G401.6 (cell line): ENCODE results near the gene GTF3C5.
"Not testable (repeated sequence)": the region's sequence is repeated elsewhere in the genome, so short reads cannot be mapped to it uniquely, and the experiment has no call there.

Experiments
- FAIRE-seq: peaks from 2 replicates; lab custom pipeline; 2012; peaks lifted over from hg19 to GRCh38; lab: Jason Lieb, UNC

Gene GTF3C5

GRCh38 chr9:133094351-133094750, 63.6 kb downstream of the GTF3C5 start:
- not testable (repeated sequence) for FAIRE-seq

DNA sequence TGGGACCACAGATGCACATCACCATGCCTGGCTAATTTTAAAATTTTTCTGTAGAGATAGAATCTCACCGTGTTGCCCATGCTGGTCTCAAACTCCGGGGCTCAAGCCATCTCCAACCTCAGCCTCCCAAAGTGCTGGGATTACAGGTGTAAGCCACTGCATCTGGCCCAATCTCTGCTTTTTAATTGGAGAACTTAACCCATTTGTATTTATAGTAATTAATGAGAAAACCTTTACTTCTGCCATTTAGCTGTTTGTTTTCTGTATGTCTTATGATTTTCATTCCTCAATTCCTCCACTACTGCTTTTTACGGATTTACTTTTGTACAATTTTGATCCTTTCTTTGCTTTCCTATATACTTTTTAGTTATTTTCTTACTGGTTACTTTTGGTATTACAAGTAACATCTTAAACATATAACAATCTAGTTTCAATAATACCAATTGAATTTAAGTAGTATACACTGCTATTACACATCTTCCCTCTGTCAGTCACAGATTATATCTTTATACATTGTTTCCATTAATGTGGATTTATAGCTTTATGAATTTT, 64.1 kb downstream of the GTF3C5 start:
- FAIRE-seq = peak; percentile 50

DNA sequence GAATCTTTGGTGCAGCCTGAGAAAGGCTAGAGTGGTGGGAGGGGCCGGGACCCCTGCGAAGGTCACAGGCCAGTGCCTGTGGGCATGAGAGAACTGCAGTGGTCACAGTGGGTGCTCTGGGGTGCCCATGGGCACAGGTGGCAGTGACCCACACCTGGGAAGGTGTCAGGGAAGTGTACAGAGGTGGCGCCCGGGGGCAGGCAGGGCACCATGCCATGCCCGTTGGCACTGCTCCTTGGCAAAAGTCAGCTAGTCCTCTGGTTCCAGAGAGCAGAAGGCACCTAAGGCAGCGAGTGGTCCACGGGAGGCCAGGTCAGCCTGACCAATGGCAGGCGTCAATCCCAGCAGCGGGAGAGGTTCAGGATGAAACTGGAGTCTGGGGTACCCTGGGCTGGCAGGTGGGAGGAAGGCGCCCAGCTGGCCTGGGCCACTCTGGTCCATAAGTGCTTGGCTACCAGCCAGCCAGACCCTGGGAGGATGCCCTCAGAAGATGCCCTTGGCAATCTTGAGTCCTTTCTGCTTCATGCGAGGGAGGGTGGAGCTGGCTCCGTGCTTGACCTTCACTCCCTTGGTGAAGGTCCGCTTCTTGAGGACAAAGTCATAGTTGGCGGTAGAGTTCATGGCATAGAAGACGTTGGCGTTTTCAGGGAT, 67.4 kb downstream of the GTF3C5 start:
- no peak for FAIRE-seq

DNA sequence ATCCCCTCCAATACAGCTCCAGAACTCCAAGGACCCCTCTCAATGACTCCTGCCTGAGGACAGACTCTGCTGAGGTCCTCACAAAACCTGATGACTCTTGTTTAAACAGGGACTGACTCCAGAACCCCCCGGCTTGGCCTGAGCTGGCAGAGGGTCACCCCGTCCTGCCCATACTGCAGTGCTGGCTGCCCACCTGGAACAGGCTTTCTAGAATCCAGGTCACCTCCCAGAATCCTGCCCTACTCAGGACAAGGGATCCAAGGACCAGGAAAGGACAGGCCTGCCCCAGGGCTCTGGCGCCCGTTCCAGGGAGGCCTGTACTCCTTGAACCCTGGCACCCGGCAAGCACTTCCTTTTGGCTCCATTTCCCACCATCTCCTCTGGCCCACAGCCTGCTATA, 68.1 kb downstream of the GTF3C5 start:
- no peak for FAIRE-seq

- no peak for FAIRE-seq
These were observed 69.1 kb downstream of the GTF3C5 start for GRCh38 chr9:133099726-133100505.

DNA sequence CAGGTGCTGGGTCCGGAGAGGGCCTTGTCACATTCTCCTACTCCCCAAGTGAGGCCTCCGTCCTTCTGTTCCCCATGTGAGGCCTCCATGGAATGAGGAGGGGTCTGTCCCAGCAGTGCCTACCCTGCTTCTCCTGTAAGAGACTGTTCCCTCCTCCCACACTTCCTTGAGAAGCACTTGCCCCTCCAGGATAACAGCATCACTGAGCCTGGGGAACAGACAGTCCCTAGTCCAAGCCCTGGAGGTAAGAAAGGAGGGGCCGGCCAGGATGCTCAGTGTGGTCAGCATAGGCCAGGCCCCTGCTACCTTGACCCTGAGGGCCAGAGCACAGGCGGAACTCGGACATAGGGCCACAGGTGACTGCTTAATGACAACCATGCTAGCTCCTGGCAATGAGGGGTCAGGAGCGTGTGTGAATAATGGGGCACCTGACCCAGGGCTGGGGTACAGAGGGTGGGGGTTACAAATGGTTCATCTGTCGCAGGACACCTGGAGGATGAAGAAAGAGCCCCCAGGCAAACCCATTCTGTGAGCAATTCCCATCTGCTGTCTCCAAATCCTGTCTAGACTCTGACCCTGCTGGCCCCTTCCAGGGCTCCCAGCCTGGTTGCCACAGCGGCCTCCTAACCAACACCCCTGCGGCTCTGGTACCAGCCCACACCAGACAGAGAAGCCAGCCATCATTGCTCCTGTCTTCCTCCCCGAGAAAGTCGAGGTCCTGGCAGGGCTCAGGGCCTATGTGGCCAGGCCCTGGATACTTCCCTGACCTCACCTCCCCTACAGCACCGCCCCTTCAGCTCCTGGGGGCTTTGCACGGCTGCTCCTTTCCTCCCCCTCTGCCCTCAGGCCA, 69.9 kb downstream of the GTF3C5 start:
- FAIRE-seq = no peak

GRCh38 chr9:133101356-133102189, 70.8 kb downstream of the GTF3C5 start:
- no peak for FAIRE-seq

- no peak for FAIRE-seq
These were observed 71.6 kb downstream of the GTF3C5 start for GRCh38 chr9:133102190-133103021.

- no peak for FAIRE-seq
These were observed 72.6 kb downstream of the GTF3C5 start for GRCh38 chr9:133103183-133103986.

DNA sequence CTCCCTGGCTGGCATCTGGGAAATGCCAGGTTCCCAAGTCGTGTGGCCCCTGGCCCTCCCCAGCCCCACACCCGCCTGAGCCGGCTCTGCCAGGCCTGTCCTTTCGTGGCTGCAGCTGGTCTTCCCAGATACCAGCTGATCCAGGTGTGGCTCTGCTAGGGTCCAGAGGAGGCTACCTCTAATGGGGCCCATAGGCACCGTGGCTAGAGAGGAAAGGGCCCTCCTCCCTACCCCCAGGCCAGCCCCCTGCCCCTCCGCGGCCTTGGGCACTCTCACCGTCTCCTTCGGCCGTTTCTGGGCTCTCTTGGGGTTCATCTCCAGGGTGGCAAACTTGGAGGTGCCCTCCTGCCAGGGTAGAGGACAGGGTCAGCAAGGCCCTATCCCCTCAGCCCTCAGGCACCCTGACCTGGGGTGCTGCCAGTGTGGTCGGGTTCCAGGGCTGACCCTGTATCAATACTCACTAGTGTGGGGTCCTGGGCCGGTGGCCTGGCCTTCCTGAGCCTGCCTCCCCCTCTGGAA, 73.2 kb downstream of the GTF3C5 start:
- no peak for FAIRE-seq

DNA sequence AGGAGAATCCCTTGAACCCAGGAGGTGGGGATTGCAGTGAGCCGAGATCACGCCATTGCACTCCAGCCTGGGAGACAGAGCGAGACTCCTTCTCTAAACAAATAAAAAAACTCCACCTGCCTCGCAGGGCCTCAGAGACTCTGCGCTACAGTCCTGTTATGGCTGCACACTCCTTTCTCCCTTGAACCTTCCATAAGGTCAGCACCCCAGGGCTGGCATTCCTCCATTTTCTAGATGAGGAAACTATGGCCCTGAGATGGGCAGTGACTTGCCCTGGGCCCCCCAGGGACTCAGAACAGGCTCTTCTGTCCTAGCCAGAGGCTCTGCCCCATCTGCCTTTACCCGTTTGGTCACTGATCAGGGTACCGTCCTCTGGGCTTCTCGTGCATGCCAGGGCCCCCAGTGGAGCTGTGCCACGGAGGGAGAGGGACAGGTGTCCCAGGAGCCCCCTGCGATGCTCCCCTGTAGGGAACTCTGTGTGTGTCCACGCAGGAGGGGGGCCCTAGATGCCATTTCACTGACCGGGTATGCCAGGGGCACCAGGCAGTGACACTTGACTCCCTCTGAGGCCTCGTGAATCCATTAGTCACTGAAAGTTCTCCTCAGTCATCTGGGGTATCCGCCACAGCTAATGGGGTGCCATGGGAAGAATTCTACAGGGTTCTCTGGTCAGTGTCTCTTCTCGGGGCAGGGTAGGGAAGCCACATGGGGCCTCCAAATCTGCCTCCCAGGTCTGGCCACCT, 74.1 kb downstream of the GTF3C5 start:
- no peak for FAIRE-seq

- FAIRE-seq = no peak
These were observed 74.6 kb downstream of the GTF3C5 start for GRCh38 chr9:133105461-133105770.

DNA sequence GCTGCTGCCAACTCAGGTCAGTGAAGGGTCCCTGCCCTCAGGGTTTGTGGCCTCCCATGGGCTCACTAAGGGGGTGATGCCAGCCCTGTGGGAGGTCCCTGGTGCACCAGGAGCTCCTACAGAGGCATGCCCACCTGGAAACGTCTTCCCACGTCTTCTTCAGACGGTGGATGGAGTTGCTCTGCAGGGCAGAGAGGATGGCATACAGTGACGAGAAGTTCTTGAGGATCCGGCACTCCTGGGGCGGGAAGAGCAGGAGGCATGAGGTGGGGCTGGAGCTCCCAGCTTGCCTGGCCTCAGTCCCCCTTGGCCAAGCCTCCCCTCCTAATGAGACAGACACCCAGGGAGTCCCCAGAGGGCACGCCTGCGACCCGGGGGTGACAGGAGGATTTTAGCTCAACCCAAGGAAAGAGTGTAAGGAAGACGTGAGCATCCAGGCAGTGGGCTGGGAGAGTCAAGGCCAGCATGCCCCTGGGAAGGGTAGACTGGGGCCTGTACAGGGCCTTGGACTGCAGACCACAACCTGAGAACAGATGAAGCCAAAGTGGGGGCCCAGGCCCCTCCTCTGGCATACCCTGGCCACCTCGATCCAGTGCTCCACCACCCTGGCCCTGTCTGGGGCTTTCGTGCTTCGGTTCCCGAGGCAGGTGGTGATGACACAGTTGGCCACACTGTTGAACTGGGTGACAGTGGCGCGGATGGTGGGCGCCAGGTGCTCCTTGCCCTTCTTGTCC, 75.9 kb downstream of the GTF3C5 start:
- no peak for FAIRE-seq

GRCh38 chr9:133107245-133107722, 76.5 kb downstream of the GTF3C5 start:
- no peak for FAIRE-seq
